Measurements from ENCODE around the gene FTSJ1.

- TF ChIP-seq CTCF (IDR thresholded peaks at IDR 0.05): no peak
- no peak for TF ChIP-seq EP300 (IDR thresholded peaks at IDR 0.05)
- TF ChIP-seq POLR2A (IDR thresholded peaks at IDR 0.05): no peak
These were observed 38.3 kb downstream of the FTSJ1 start for GRCh38 chrX:48514126-48514806.
